SK-N-SH (cell line): ENCODE measurements around the gene ANKS1B. TPM values are rescaled to one million over a fixed set of nuclear protein-coding genes. Genes with fewer than 3 reads are reported as not detected.

Experiments used
- CTCF ChIA-PET: fragments of 300-600, 350-600 bp; formaldehyde crosslinking; extraction: SDS; loops from one replicate; lab custom pipeline; 2021; lab: Yijun Ruan, JAX
- POLR2A ChIA-PET: fragments of 350-600 bp; sonication (Branson Sonifier 250); formaldehyde crosslinking; extraction: SDS; loops from one replicate; lab custom pipeline; 2020; ENCODE audit warnings: antibody characterized with exemption, inconsistent platforms; lab: Yijun Ruan, JAX
- DNase-seq: peaks from one replicate; pipeline ENCODE4 v3.0.0; 2012
- H2AFZ ChIP-seq: fragments of 200-600 bp; sonication (generic); 2 replicates; pipeline ENCODE4 v1.8.1; 2016; ENCODE audit warnings: antibody characterized with exemption, mild to moderate bottlenecking, low read depth
- H3F3A ChIP-seq: fragments of 200-600 bp; sonication (generic); replicated peaks from 2 replicates; pipeline ENCODE3; 2016; ENCODE audit warnings: antibody characterized with exemption, mild to moderate bottlenecking; ENCODE audit not compliant: insufficient read depth
- H3K27ac ChIP-seq, 2 experiments: fragments of 200-500 bp in 1 of 2; fragments of 200-600 bp in 1 of 2; sonication (Bioruptor generic) in 1 of 2; sonication (generic), shearing (Covaris generic) in 1 of 2; 2 replicates each; pipeline versions ENCODE4 v1.5.1 to v1.6.1; 2014 to 2016; ENCODE audit warnings: low read depth in 2 of 2, inconsistent platforms in 1 of 2, low read length in 1 of 2, mild to moderate bottlenecking in 1 of 2, mixed read lengths in 1 of 2
- H3K27me3 ChIP-seq: fragments of 200-600 bp; sonication (generic), shearing (Covaris generic); 2 replicates; pipeline ENCODE4 v1.6.1; 2016; ENCODE audit warnings: mixed run types; ENCODE audit not compliant: insufficient read depth
- H3K36me3 ChIP-seq, 2 experiments: fragments of 200-500 bp in 1 of 2; fragments of 200-600 bp in 1 of 2; sonication (Bioruptor generic) in 1 of 2; sonication (generic) in 1 of 2; replicated peaks in 1 of 2; 2 replicates each; pipeline versions ENCODE3 to v1.5.1; 2014 to 2016; ENCODE audit warnings: low read length in 1 of 2, mild to moderate bottlenecking in 1 of 2; ENCODE audit not compliant: insufficient read depth in 2 of 2, control insufficient read depth in 1 of 2
- H3K4me1 ChIP-seq, 2 experiments: fragments of 200-500 bp in 1 of 2; fragments of 200-600 bp in 1 of 2; sonication (Bioruptor generic) in 1 of 2; sonication (generic), shearing (Covaris generic) in 1 of 2; 2 replicates each; pipeline versions ENCODE4 v1.5.1 to v1.6.1; 2014 to 2016; ENCODE audit warnings: low read depth in 1 of 2, low read length in 1 of 2, mixed run types in 1 of 2; ENCODE audit not compliant: insufficient read depth in 2 of 2, control insufficient read depth in 1 of 2
- H3K4me2 ChIP-seq: fragments of 200-600 bp; sonication (generic), shearing (Covaris generic); 2 replicates; pipeline ENCODE4 v1.6.1; 2017; ENCODE audit warnings: mixed run types
- H3K4me3 ChIP-seq, 2 experiments: fragments of 200-500 bp in 1 of 2; fragments of 200-600 bp in 1 of 2; sonication (Bioruptor generic) in 1 of 2; sonication (generic), shearing (Covaris generic) in 1 of 2; 2 replicates each; pipeline versions ENCODE4 v1.5.1 to v1.8.1; 2014 to 2016; ENCODE audit warnings: low read depth in 2 of 2, inconsistent platforms in 1 of 2, low read length in 1 of 2, mild to moderate bottlenecking in 1 of 2, mixed read lengths in 1 of 2, moderate library complexity in 1 of 2
- H3K79me2 ChIP-seq: fragments of 200-600 bp; sonication (generic); 2 replicates; pipeline ENCODE4 v1.8.1; 2017; ENCODE audit warnings: mild to moderate bottlenecking; ENCODE audit not compliant: insufficient read depth
- H3K9ac ChIP-seq: fragments of 200-600 bp; sonication (generic); 2 replicates; pipeline ENCODE4 v1.6.1; 2017; ENCODE audit warnings: mixed run types
- H3K9me2 ChIP-seq: fragments of 200-600 bp; sonication (generic); 2 replicates; pipeline ENCODE4 v1.6.1; 2017; ENCODE audit warnings: mixed run types
- H3K9me3 ChIP-seq: fragments of 200-600 bp; sonication (generic); 2 replicates; pipeline ENCODE4 v1.6.1; 2017; ENCODE audit warnings: mixed run types, mild to moderate bottlenecking, moderate library complexity
- H4K20me1 ChIP-seq: fragments of 200-600 bp; sonication (generic); 2 replicates; pipeline ENCODE4 v1.6.1; 2017; ENCODE audit warnings: mild to moderate bottlenecking, mixed run types; ENCODE audit not compliant: insufficient read depth
- EP300 ChIP-seq, 2 experiments: IDR thresholded peaks; 2 replicates each; pipeline versions ENCODE4 v1.4.0 to v1.6.1; 2012; ENCODE audit warnings: borderline replicate concordance in 1 of 2, low read depth in 1 of 2, low read length in 1 of 2
- FOSL2 ChIP-seq: IDR thresholded peaks from 2 replicates; pipeline ENCODE4 v1.4.0; 2012; ENCODE audit warnings: low read depth, mild to moderate bottlenecking, moderate library complexity, borderline replicate concordance
- FOXM1 ChIP-seq: IDR thresholded peaks from 2 replicates; pipeline ENCODE4 v1.4.0; 2012; ENCODE audit warnings: low read depth, mild to moderate bottlenecking
- GATA2 ChIP-seq: sonication (generic); formaldehyde crosslinking; IDR thresholded peaks from 2 replicates; pipeline ENCODE4 v1.5.0; 2020; ENCODE audit warnings: mild to moderate bottlenecking, missing genetic modification reagents
- JUND ChIP-seq: IDR thresholded peaks from 2 replicates; pipeline ENCODE4 v1.4.0; 2012
- MEF2A ChIP-seq: IDR thresholded peaks from 2 replicates; pipeline ENCODE4 v1.4.0; 2012; ENCODE audit warnings: low read depth, borderline replicate concordance
- REST ChIP-seq: IDR thresholded peaks from 2 replicates; pipeline ENCODE4 v1.6.1; 2012; ENCODE audit warnings: mild to moderate bottlenecking, low read depth, low read length, moderate library complexity
- SMC3 ChIP-seq: IDR thresholded peaks from 2 replicates; pipeline ENCODE4 v1.6.1; 2012; ENCODE audit warnings: low read depth, low read length, improper control_type of control experiment
- TAF1 ChIP-seq: IDR thresholded peaks from 2 replicates; pipeline ENCODE4 v1.6.1; 2012; ENCODE audit warnings: low read depth, mild to moderate bottlenecking, low read length, moderate library complexity, borderline replicate concordance
- TCF12 ChIP-seq: IDR thresholded peaks from 2 replicates; pipeline ENCODE4 v1.4.0; 2012
- YY1 ChIP-seq: IDR thresholded peaks from 2 replicates; pipeline ENCODE4 v1.4.0; 2012; ENCODE audit warnings: low read depth, mild to moderate bottlenecking
- WGBS: methylation state at CpG from one replicate; pipeline ENCODE4 v1.1.6; 2017; ENCODE audit warnings: low lambda C conversion rate; 5-methylcytosine and 5-hydroxymethylcytosine counted together
- polyA plus RNA-seq, 3 experiments: library from polyadenylated mRNA; depleted of rRNA; stranded (reverse); fragments of >200 nt; gene quantifications; 2 replicates each; pipeline ENCODE4 v1.2.3, GENCODE V29; 2012
- TF ChIP-seq, protein P1 (sequence below): fragments of 150-350 bp; IDR thresholded peaks from 2 replicates; pipeline ENCODE4 v1.6.1; 2017; ENCODE audit warnings: antibody characterized with exemption, low read length, low read depth, borderline replicate concordance

The ANKS1B gene
- polyA plus RNA-seq, 1 of the 3 experiments (the other 2 are of a cell fraction) = 1.8 TPM

DNA sequence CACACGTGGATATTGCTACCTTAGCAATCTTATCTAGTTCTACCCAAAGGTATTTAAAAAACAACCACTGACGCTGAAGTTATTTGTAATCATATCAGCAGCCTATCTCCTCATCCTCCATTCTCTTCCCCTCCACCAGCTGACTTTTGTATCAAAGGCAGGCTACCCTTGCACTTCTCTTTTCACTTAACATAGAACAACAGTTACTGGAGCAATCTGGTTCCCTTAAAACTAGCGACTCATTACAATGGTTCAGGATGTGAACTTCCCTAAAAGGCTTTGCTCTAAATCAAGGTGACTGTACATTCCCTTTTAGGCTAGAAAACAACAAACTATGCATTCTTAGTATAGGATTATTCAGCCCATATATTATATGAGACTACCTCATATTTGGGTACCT, 935.0 kb downstream of the ANKS1B start (continued):
- TF ChIP-seq REST (no peak), JUND (no peak), GATA2 (CRISPR knock-in tag) (no peak), TCF12 (no peak), FOXM1 (no peak)

DNA sequence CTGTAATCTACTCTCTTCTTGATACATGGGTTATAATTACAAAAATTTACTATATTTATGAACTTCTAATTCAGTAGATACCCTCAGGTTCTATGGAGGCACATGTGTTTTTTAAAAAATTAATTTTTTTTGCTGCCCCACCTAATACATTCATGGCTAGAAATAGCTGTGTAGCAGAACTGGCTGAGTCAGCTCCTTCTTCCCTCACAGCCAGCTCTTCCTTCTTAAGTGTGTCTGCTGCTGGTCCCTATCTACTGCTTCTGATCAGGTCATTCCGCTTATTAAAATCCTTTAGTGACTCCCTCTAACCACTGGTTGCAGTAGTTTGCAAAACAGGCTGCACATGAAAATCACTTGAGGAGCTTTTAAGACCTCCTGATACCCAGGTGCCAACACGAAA, 939.6 kb downstream of the ANKS1B start:
- no peaks in the 10 kb centered on the region for H3K36me3 ChIP-seq
- H4K20me1 ChIP-seq = no peaks in the 10 kb centered on the region
- no peaks in the 10 kb centered on the region for H3K27me3 ChIP-seq
- ChIA-PET POLR2A (no interaction called here), CTCF (interaction anchor here (0.9 to 4.1 kb wide), 5 partner anchors 13 to 723 kb away, joined by 4 to 37 read pairs (median 24); no protein-coding TSS in a partner anchor)
- H2AFZ ChIP-seq = no peak overlapping the region
- H3K9ac ChIP-seq = no peak overlapping the region
- H3K4me2 ChIP-seq = no peak overlapping the region
- H3F3A ChIP-seq = no peaks in the 10 kb centered on the region
- H3K4me3 ChIP-seq = no peak overlapping the region
- H3K27ac ChIP-seq = no peak overlapping the region
- peaks cover 5% of the 10 kb centered on the region; the same call in 1 of the 2 replicates for H3K9me3 ChIP-seq
- no peaks in the 10 kb centered on the region for H3K9me2 ChIP-seq
- no peak for DNase-seq
- peaks cover 0 to 2% of the 10 kb centered on the region in 2 experiments; a peak in 2 of 4 replicates for H3K4me1 ChIP-seq
- TF ChIP-seq SMC3 (no peak), FOSL2 (no peak), TAF1 (no peak), GATA2 (CRISPR knock-in tag) (no peak), MEF2A (no peak), EP300 (IDR thresholded peaks at IDR 0.05; ENCODE audit: borderline replicate concordance in 1 of 2, low read depth in 1 of 2, low read length in 1 of 2) (no peak), YY1 (no peak), JUND (no peak)
- TF ChIP-seq, protein P1, sequence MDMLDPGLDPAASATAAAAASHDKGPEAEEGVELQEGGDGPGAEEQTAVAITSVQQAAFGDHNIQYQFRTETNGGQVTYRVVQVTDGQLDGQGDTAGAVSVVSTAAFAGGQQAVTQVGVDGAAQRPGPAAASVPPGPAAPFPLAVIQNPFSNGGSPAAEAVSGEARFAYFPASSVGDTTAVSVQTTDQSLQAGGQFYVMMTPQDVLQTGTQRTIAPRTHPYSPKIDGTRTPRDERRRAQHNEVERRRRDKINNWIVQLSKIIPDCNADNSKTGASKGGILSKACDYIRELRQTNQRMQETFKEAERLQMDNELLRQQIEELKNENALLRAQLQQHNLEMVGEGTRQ = no peak
- H3K79me2 ChIP-seq = no peaks in the 10 kb centered on the region
- 74% methylated on average over 2 of the region's 2 CpGs for WGBS
